ENCODE data around the gene ACKR4. TPM values are rescaled to one million over a fixed set of nuclear protein-coding genes. Genes with fewer than 3 reads are reported as not detected.

Gene ACKR4
- polyA plus RNA-seq, 1 of the 3 experiments (the other 2 are of a cell fraction), result 0.10 TPM

DNA sequence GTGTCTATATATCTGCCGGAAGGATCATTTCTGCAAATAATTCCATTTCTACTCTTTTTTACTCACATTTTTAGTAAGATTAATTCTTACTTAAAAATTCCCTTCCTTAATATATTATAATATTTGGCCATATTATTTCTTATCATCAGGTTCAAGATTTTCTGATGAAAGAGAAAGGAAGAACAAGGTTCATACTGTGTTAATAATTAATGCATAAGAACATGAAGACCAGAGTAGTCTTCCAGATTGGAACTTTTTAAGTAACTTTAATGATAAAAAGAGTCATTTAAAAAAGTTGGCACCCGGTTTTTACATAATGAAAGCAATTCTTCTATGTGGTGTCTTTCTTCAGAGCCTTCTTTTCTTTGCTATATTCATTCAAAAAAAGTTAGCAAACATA is 590 bp downstream of the ACKR4 start:
- Histone ChIP-seq H3K79me2 (ENCODE audit: insufficient read depth) (no peaks in the 10 kb centered on the region), H3K4me3 (ENCODE audit: low read depth in 2 of 2, low read length in 1 of 2) (no peak overlapping the region), H3K4me2 (no peak overlapping the region), H3K36me3 (replicated peaks in 1 of 2; ENCODE audit: control insufficient read depth in 1 of 2, insufficient read depth in 2 of 2, low read length in 1 of 2) (peaks cover 7 to 18% of the 10 kb centered on the region in 2 experiments), H3K9me3 (no peaks in the 10 kb centered on the region), H3K27me3 (ENCODE audit: insufficient read depth) (no peaks in the 10 kb centered on the region), H3K9ac (no peak overlapping the region), H2AFZ (ENCODE audit: low read depth) (no peak overlapping the region), H3K4me1 (ENCODE audit: control insufficient read depth in 1 of 2, insufficient read depth in 2 of 2, low read depth in 1 of 2, low read length in 1 of 2) (peaks cover 2 to 23% of the 10 kb centered on the region in 2 experiments; a peak in 3 of 4 replicates), H3F3A (replicated peaks; ENCODE audit: insufficient read depth) (peaks cover 46% of the 10 kb centered on the region), H4K20me1 (ENCODE audit: insufficient read depth) (no peaks in the 10 kb centered on the region), H3K9me2 (no peaks in the 10 kb centered on the region), H3K27ac (ENCODE audit: low read depth in 2 of 2, low read length in 1 of 2) (no peak overlapping the region)
- no peak for DNase-seq
- TF ChIP-seq RAD21 (IDR thresholded peaks at IDR 0.05; ENCODE audit: low read length) (no peak), SIN3A (IDR thresholded peaks at IDR 0.05; ENCODE audit: borderline replicate concordance, low read depth, low read length) (no peak), FOXJ3 (CRISPR knock-in tag; IDR thresholded peaks at IDR 0.05) (no peak), RFX5 (IDR thresholded peaks at IDR 0.05; ENCODE audit: low read length) (no peak), EZH2phosphoT487 (IDR thresholded peaks at IDR 0.05; ENCODE audit: borderline replicate concordance, low read depth) (no peak), GABPA (IDR thresholded peaks at IDR 0.05; ENCODE audit: low read depth) (no peak), MEF2A (IDR thresholded peaks at IDR 0.05; ENCODE audit: borderline replicate concordance, low read depth) (no peak)
- TF ChIP-seq, protein P1, sequence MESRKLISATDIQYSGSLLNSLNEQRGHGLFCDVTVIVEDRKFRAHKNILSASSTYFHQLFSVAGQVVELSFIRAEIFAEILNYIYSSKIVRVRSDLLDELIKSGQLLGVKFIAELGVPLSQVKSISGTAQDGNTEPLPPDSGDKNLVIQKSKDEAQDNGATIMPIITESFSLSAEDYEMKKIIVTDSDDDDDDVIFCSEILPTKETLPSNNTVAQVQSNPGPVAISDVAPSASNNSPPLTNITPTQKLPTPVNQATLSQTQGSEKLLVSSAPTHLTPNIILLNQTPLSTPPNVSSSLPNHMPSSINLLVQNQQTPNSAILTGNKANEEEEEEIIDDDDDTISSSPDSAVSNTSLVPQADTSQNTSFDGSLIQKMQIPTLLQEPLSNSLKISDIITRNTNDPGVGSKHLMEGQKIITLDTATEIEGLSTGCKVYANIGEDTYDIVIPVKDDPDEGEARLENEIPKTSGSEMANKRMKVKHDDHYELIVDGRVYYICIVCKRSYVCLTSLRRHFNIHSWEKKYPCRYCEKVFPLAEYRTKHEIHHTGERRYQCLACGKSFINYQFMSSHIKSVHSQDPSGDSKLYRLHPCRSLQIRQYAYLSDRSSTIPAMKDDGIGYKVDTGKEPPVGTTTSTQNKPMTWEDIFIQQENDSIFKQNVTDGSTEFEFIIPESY (IDR thresholded peaks at IDR 0.05; ENCODE audit: borderline replicate concordance, low read depth), result no peak
- TF ChIP-seq, protein P2, sequence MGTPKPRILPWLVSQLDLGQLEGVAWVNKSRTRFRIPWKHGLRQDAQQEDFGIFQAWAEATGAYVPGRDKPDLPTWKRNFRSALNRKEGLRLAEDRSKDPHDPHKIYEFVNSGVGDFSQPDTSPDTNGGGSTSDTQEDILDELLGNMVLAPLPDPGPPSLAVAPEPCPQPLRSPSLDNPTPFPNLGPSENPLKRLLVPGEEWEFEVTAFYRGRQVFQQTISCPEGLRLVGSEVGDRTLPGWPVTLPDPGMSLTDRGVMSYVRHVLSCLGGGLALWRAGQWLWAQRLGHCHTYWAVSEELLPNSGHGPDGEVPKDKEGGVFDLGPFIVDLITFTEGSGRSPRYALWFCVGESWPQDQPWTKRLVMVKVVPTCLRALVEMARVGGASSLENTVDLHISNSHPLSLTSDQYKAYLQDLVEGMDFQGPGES (IDR thresholded peaks at IDR 0.05; ENCODE audit: low read depth, low read length), result no peak
- WGBS (ENCODE audit: low lambda C conversion rate), result 90% methylated on average over 2 of the region's 2 CpGs
- ChIA-PET CTCF (no interaction called here), POLR2A (no interaction called here)

DNA sequence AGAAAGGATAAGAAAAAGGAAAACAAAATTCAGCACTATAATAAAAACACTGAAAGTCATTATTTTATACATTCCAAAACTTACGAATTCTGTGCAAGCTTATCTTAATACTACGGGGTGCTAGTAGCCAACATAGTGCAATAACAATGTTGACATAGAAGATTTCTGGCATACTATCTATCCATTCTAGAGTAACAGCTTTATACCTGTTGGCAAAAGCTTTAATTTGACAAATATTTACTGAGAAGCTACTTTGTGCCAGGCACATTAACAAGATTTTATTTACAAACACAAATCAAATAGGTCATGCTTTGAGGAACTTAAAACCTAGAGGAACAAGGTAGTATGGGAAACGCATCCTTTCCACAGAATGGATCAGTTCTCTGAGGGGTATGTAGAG is 1.1 kb downstream of the ACKR4 start:
- 93% methylated on average over 3 of the region's 3 CpGs for WGBS (ENCODE audit: low lambda C conversion rate)
- no peaks in the 10 kb centered on the region for H3K27me3 ChIP-seq (ENCODE audit: insufficient read depth)
- H3K4me3 ChIP-seq (ENCODE audit: low read depth in 2 of 2, low read length in 1 of 2), result no peak overlapping the region
- peaks cover 0 to 20% of the 10 kb centered on the region in 2 experiments; a peak in 3 of 4 replicates for H3K4me1 ChIP-seq (ENCODE audit: control insufficient read depth in 1 of 2, insufficient read depth in 2 of 2, low read depth in 1 of 2, low read length in 1 of 2)
- no peaks in the 10 kb centered on the region for H3K79me2 ChIP-seq (ENCODE audit: insufficient read depth)
- H3K36me3 ChIP-seq (replicated peaks in 1 of 2; ENCODE audit: control insufficient read depth in 1 of 2, insufficient read depth in 2 of 2, low read length in 1 of 2), result peaks cover 7 to 18% of the 10 kb centered on the region in 2 experiments
- no peaks in the 10 kb centered on the region for H3K9me2 ChIP-seq
- no peak overlapping the region for H3K9ac ChIP-seq
- H4K20me1 ChIP-seq (ENCODE audit: insufficient read depth), result no peaks in the 10 kb centered on the region
- ChIA-PET CTCF (no interaction called here), POLR2A (no interaction called here)
- H3K4me2 ChIP-seq, result no peak overlapping the region
- no peak overlapping the region for H2AFZ ChIP-seq (ENCODE audit: low read depth)
- no peak overlapping the region for H3K27ac ChIP-seq (ENCODE audit: low read depth in 2 of 2, low read length in 1 of 2)
- TF ChIP-seq, protein P3, sequence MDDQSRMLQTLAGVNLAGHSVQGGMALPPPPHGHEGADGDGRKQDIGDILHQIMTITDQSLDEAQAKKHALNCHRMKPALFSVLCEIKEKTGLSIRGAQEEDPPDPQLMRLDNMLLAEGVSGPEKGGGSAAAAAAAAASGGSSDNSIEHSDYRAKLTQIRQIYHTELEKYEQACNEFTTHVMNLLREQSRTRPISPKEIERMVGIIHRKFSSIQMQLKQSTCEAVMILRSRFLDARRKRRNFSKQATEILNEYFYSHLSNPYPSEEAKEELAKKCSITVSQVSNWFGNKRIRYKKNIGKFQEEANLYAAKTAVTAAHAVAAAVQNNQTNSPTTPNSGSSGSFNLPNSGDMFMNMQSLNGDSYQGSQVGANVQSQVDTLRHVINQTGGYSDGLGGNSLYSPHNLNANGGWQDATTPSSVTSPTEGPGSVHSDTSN (IDR thresholded peaks at IDR 0.05), result no peak
- TF ChIP-seq MEF2A (IDR thresholded peaks at IDR 0.05; ENCODE audit: borderline replicate concordance, low read depth), result no peak
- TF ChIP-seq NRF1 (IDR thresholded peaks at IDR 0.05; ENCODE audit: low read depth, low read length), result no peak
- no peak for TF ChIP-seq SIN3A (IDR thresholded peaks at IDR 0.05; ENCODE audit: borderline replicate concordance, low read depth, low read length)
- TF ChIP-seq TEAD4 (IDR thresholded peaks at IDR 0.05; ENCODE audit: borderline replicate concordance, insufficient read depth), result no peak
- no peak for TF ChIP-seq POLR2AphosphoS5 (IDR thresholded peaks at IDR 0.05; ENCODE audit: low read depth, low read length)
- TF ChIP-seq, protein P4, sequence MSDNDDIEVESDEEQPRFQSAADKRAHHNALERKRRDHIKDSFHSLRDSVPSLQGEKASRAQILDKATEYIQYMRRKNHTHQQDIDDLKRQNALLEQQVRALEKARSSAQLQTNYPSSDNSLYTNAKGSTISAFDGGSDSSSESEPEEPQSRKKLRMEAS (IDR thresholded peaks at IDR 0.05; ENCODE audit: low read depth), result no peak
- no peak for TF ChIP-seq EZH2phosphoT487 (IDR thresholded peaks at IDR 0.05; ENCODE audit: borderline replicate concordance, low read depth)
- no peak for TF ChIP-seq FOXJ3 (CRISPR knock-in tag; IDR thresholded peaks at IDR 0.05)
- TF ChIP-seq, protein P5, sequence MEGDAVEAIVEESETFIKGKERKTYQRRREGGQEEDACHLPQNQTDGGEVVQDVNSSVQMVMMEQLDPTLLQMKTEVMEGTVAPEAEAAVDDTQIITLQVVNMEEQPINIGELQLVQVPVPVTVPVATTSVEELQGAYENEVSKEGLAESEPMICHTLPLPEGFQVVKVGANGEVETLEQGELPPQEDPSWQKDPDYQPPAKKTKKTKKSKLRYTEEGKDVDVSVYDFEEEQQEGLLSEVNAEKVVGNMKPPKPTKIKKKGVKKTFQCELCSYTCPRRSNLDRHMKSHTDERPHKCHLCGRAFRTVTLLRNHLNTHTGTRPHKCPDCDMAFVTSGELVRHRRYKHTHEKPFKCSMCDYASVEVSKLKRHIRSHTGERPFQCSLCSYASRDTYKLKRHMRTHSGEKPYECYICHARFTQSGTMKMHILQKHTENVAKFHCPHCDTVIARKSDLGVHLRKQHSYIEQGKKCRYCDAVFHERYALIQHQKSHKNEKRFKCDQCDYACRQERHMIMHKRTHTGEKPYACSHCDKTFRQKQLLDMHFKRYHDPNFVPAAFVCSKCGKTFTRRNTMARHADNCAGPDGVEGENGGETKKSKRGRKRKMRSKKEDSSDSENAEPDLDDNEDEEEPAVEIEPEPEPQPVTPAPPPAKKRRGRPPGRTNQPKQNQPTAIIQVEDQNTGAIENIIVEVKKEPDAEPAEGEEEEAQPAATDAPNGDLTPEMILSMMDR (IDR thresholded peaks at IDR 0.05), result no peak
- TF ChIP-seq FOSL2 (IDR thresholded peaks at IDR 0.05; ENCODE audit: borderline replicate concordance, low read depth), result no peak
- TF ChIP-seq, protein P2 (IDR thresholded peaks at IDR 0.05; ENCODE audit: low read depth, low read length), result no peak
- TF ChIP-seq RFX5 (IDR thresholded peaks at IDR 0.05; ENCODE audit: low read length), result no peak
- no peak for TF ChIP-seq RCOR1 (IDR thresholded peaks at IDR 0.05; ENCODE audit: low read length)
- peaks cover 41% of the 10 kb centered on the region for H3F3A ChIP-seq (replicated peaks; ENCODE audit: insufficient read depth)
- DNase-seq, result no peak
- no peaks in the 10 kb centered on the region for H3K9me3 ChIP-seq
